DOHH2 (cell line): ENCODE data around the gene MBP.

Source experiments
- H3F3A ChIP-seq: fragments of 200-600 bp; sonication (generic), shearing (Covaris generic); 2 replicates; pipeline ENCODE4 v1.6.0; 2016; ENCODE audit warnings: antibody characterized with exemption, mild to moderate bottlenecking; ENCODE audit not compliant: control insufficient read depth, insufficient read depth
- H3K27ac ChIP-seq: fragments of 200-600 bp; sonication (generic); 2 replicates; pipeline ENCODE4 v1.5.1; 2014; ENCODE audit warnings: low read depth, mild to moderate bottlenecking, low read length, moderate library complexity
- H3K27me3 ChIP-seq: fragments of 200-600 bp; sonication (generic); 2 replicates; pipeline ENCODE4 v1.6.1; 2014; ENCODE audit warnings: mild to moderate bottlenecking, low read length, mixed read lengths; ENCODE audit not compliant: control insufficient read depth
- H3K36me3 ChIP-seq: fragments of 200-600 bp; sonication (generic); 2 replicates; pipeline ENCODE4 v1.6.1; 2014; ENCODE audit warnings: mild to moderate bottlenecking, low read length, moderate library complexity, mixed read lengths; ENCODE audit not compliant: control insufficient read depth
- H3K4me1 ChIP-seq: fragments of 200-600 bp; sonication (generic); 2 replicates; pipeline ENCODE4 v1.6.1; 2014; ENCODE audit warnings: mild to moderate bottlenecking, low read length, mixed read lengths; ENCODE audit not compliant: control insufficient read depth
- H3K4me2 ChIP-seq: fragments of 200-600 bp; sonication (generic); 2 replicates; pipeline ENCODE4 v1.6.0; 2014; ENCODE audit warnings: mild to moderate bottlenecking, low read length, moderate library complexity
- H3K4me3 ChIP-seq: fragments of 200-600 bp; sonication (generic); 2 replicates; pipeline ENCODE4 v1.5.1; 2014; ENCODE audit warnings: mild to moderate bottlenecking, low read length, mixed read lengths
- H3K79me2 ChIP-seq: fragments of 200-600 bp; sonication (generic); 2 replicates; pipeline ENCODE4 v1.6.1; 2014; ENCODE audit warnings: mild to moderate bottlenecking, low read length, mixed read lengths; ENCODE audit not compliant: control insufficient read depth
- H3K9me2 ChIP-seq: fragments of 200-600 bp; sonication (generic); replicated peaks from 2 replicates; pipeline ENCODE4 v1.6.1; 2014; ENCODE audit warnings: mild to moderate bottlenecking, low read length, mixed read lengths; ENCODE audit not compliant: control insufficient read depth
- H3K9me3 ChIP-seq: fragments of 200-600 bp; sonication (generic); 2 replicates; pipeline ENCODE4 v1.6.1; 2014; ENCODE audit warnings: antibody characterized with exemption, low read length, mixed read lengths; ENCODE audit not compliant: control insufficient read depth, insufficient read depth
- H4K20me1 ChIP-seq: fragments of 200-600 bp; sonication (generic); 2 replicates; pipeline ENCODE4 v1.6.0; 2014; ENCODE audit warnings: low read depth, mild to moderate bottlenecking, antibody characterized with exemption, low read length, moderate library complexity; ENCODE audit not compliant: control insufficient read depth, insufficient read depth
- EZH2phosphoT487 ChIP-seq: fragments of 200-600 bp; sonication (generic); IDR thresholded peaks from 2 replicates; pipeline ENCODE4 v1.6.1; 2017; ENCODE audit warnings: borderline replicate concordance, mild to moderate bottlenecking, antibody characterized with exemption, low read length, moderate library complexity, mixed read lengths
- TF ChIP-seq, protein P1 (sequence below): fragments of 200-600 bp; sonication (generic); IDR thresholded peaks from one replicate; pipeline ENCODE4 v1.5.1; 2014; ENCODE audit warnings: antibody characterized with exemption, mild to moderate bottlenecking, low read depth, low read length; ENCODE audit not compliant: poor library complexity, severe bottlenecking

The MBP gene

DNA sequence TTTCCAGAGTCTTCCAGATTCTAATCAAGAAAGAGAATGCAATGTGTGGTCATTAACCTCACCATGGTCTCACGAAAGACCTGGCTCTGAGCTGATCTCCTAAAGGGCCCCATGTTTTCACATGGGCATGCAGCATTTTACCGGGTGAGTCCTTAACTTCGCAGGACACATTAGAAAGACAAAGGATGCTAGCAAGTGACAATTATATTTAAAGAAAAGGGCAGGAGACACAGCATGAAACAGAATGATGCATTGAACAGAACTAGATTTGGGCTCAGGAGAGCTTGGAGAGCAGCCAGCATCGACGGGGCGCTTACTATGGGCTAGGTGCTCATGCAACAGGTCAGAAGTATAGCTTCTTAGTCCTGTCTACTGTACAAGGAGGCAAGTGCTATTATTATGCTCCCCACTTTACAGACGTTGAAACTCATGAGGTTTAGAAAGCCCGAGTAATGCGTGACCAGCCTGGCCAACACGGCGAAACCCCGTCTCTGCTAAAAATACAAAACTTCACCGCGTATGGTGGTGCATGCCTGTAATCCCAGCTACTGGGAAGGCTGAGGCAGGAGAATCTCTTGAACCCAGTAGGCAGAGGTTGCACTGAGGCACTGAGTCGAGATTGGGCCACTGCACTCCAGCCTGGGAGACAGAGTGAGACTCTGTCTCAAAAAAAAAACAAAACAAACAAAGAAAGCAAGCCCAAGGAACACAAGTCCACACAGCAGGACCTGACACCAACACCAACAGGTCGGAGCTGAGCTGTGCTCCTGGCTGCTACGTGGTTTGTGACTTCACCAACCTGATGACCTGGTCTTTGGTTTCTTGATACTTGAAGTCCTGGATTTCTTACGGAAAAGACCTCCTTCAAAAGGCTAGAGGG, 16.1 kb downstream of the MBP start:
- no peaks in the 10 kb centered on the region; the same call in 1 of the 2 replicates for H3F3A ChIP-seq
- no peaks in the 10 kb centered on the region for H3K27me3 ChIP-seq
- peaks cover 8% of the 10 kb centered on the region; the same call in 1 of the 2 replicates for H3K36me3 ChIP-seq
- H3K4me2 ChIP-seq: no peak overlapping the region
- H4K20me1 ChIP-seq: peaks cover 3% of the 10 kb centered on the region; the same call in 1 of the 2 replicates
- H3K79me2 ChIP-seq: peaks cover 54% of the 10 kb centered on the region
- no peak overlapping the region for H3K4me3 ChIP-seq
- no peak for TF ChIP-seq EZH2phosphoT487
- TF ChIP-seq, protein P1, sequence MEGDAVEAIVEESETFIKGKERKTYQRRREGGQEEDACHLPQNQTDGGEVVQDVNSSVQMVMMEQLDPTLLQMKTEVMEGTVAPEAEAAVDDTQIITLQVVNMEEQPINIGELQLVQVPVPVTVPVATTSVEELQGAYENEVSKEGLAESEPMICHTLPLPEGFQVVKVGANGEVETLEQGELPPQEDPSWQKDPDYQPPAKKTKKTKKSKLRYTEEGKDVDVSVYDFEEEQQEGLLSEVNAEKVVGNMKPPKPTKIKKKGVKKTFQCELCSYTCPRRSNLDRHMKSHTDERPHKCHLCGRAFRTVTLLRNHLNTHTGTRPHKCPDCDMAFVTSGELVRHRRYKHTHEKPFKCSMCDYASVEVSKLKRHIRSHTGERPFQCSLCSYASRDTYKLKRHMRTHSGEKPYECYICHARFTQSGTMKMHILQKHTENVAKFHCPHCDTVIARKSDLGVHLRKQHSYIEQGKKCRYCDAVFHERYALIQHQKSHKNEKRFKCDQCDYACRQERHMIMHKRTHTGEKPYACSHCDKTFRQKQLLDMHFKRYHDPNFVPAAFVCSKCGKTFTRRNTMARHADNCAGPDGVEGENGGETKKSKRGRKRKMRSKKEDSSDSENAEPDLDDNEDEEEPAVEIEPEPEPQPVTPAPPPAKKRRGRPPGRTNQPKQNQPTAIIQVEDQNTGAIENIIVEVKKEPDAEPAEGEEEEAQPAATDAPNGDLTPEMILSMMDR: no peak
- peaks cover 11% of the 10 kb centered on the region for H3K4me1 ChIP-seq
- H3K9me2 ChIP-seq: no peaks in the 10 kb centered on the region
- no peaks in the 10 kb centered on the region for H3K9me3 ChIP-seq
- no peak overlapping the region for H3K27ac ChIP-seq

DNA sequence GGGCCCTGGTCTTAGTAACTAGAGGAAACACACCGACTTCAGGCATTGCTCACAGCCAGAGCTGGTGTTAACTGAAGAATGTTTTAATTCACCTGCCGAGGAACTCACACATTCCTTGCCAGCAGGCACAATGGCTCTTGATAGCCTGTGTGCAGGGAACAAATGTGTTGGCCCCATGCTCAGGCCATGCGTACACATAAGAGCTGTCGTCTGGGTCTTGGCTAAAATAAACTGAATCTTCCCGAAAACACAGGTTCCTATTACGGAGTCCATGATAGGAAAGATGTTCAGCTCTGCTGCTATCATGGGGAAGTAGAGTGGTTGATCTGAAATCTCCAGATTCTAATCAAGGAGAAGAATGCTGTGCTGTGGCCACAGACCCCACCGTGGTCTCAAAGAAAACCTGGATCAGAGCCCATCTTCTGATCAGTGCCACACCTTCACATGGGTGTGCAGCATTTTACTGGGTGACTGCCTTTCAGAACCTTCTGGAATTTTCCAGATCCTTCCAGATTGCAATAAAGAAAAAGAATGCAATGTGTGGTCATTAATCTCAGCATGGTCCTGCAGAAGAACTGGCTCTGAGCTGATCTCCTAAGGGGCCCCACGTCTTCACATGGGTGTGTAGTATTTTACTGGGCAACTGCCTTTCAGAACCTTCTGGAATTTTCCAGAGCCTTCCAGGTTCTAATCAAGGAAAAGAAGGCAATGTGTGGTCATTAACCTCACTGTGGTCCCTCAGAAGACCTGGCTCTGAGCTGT, 17.2 kb downstream of the MBP start:
- H3K9me2 ChIP-seq: no peaks in the 10 kb centered on the region
- TF ChIP-seq, protein P1: no peak
- no peak for TF ChIP-seq EZH2phosphoT487
- no peaks in the 10 kb centered on the region for H3F3A ChIP-seq
- H3K27ac ChIP-seq: no peak overlapping the region
- no peak overlapping the region for H3K4me3 ChIP-seq
- H3K27me3 ChIP-seq: no peaks in the 10 kb centered on the region
- H3K9me3 ChIP-seq: no peaks in the 10 kb centered on the region
- H4K20me1 ChIP-seq: peaks cover 3% of the 10 kb centered on the region; the same call in 1 of the 2 replicates
- H3K36me3 ChIP-seq: peaks cover 10% of the 10 kb centered on the region; the same call in 1 of the 2 replicates
- H3K4me2 ChIP-seq: no peak overlapping the region
- H3K4me1 ChIP-seq: peaks cover 5% of the 10 kb centered on the region
- peaks cover 47% of the 10 kb centered on the region for H3K79me2 ChIP-seq

DNA sequence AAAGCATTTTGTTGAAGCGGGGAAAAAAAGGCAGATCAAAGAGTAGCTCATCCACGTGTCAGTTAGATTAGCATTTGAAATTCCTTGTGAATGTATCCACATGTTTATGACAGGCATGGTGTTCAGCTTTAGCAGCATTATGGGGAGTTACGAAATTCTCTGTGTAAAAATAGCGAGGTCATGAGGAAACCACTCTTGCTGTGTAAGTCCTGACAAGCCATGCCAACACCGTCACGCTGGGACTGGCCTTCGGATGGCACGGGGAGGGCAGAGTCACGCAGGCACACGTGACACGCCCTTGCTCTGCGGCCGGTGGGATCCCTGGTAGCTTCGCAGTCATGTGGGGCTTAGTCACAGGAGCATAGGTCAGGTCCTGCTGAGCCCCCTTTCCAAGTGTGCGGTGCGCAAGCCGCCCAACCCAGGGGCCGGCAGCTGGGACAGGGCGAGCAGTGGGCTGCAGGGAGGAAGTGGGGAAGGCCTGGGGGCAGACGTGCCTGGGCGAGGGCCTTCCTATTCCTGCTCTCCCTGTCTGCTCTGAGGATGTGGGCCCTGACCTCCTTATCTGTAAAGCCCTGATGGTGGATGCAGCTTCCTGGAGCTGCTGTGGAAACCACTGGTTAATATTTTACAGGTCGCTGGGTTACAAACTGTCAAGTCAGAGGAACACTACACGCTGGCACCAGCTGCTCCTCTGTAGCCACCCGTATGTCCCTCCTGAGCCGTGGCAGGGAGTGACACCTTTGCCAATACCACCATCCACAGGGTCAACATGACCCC, 18.0 kb downstream of the MBP start:
- Histone ChIP-seq H3K4me3 (no peak overlapping the region), H3K4me1 (peaks cover 2% of the 10 kb centered on the region; the same call in 1 of the 2 replicates), H3K27ac (no peak overlapping the region), H4K20me1 (peaks cover 3% of the 10 kb centered on the region; the same call in 1 of the 2 replicates), H3F3A (no peaks in the 10 kb centered on the region), H3K9me3 (no peaks in the 10 kb centered on the region), H3K4me2 (no peak overlapping the region), H3K79me2 (peaks cover 39% of the 10 kb centered on the region), H3K36me3 (peaks cover 9% of the 10 kb centered on the region; the same call in 1 of the 2 replicates), H3K9me2 (no peaks in the 10 kb centered on the region), H3K27me3 (no peaks in the 10 kb centered on the region)
- TF ChIP-seq, protein P1: no peak
- TF ChIP-seq EZH2phosphoT487: no peak
